Muscle of leg (tissue), 11 donors: Measurements from ENCODE around the gene MARCO. TPM values are rescaled to one million over a fixed set of nuclear protein-coding genes. Genes with fewer than 3 reads are reported as not detected.

Source experiments
- DNase-seq: peaks from one replicate; pipeline ENCODE4 v3.0.0; 2013
- H3K27ac ChIP-seq: one replicate; pipeline ENCODE4 v1.5.1; 2013; ENCODE audit warnings: mild to moderate bottlenecking, low read length, control low read depth
- H3K27me3 ChIP-seq: one replicate; pipeline ENCODE4 v1.6.1; 2013; ENCODE audit warnings: low read length; ENCODE audit not compliant: control insufficient read depth, insufficient read depth
- H3K36me3 ChIP-seq: one replicate; pipeline ENCODE4 v1.6.1; 2013; ENCODE audit warnings: low read length; ENCODE audit not compliant: control insufficient read depth, insufficient read depth
- H3K4me1 ChIP-seq: one replicate; pipeline ENCODE4 v1.6.1; 2013; ENCODE audit warnings: low read length; ENCODE audit not compliant: control insufficient read depth, insufficient read depth
- H3K4me3 ChIP-seq: one replicate; pipeline ENCODE4 v1.5.1; 2013; ENCODE audit warnings: low read length, control low read depth
- H3K9me3 ChIP-seq: replicated peaks from 2 replicates; pipeline ENCODE4 v1.6.1; 2013; ENCODE audit warnings: low read depth, low read length; ENCODE audit not compliant: control insufficient read depth
- WGBS: methylation state at CpG from one replicate; pipeline ENCODE4 v1.1.5; 2013; ENCODE audit warnings: missing lambda C conversion rate; ENCODE audit not compliant: insufficient coverage; 5-methylcytosine and 5-hydroxymethylcytosine counted together
- polyA plus RNA-seq, 8 donors: library from polyadenylated mRNA; unstranded; fragments of 120-200 nt; gene quantifications; one replicate each; pipeline versions ENCODE4 v1.2.1 to v1.2.3, GENCODE V29; 2013; ENCODE audit warnings: inconsistent platforms in 1 of 8, low replicate concordance in 1 of 8; ENCODE audit not compliant: insufficient read length in 8 of 8, insufficient read depth in 1 of 8
- total RNA-seq: library from RNA; stranded (reverse); fragments of 120-200 nt; gene quantifications from one replicate; pipeline ENCODE4 v1.2.4, GENCODE V29; 2013

Gene MARCO
- total and polyA plus RNA-seq, 9 donors, result 0.98 to 2.0 (median 1.2) TPM

DNA sequence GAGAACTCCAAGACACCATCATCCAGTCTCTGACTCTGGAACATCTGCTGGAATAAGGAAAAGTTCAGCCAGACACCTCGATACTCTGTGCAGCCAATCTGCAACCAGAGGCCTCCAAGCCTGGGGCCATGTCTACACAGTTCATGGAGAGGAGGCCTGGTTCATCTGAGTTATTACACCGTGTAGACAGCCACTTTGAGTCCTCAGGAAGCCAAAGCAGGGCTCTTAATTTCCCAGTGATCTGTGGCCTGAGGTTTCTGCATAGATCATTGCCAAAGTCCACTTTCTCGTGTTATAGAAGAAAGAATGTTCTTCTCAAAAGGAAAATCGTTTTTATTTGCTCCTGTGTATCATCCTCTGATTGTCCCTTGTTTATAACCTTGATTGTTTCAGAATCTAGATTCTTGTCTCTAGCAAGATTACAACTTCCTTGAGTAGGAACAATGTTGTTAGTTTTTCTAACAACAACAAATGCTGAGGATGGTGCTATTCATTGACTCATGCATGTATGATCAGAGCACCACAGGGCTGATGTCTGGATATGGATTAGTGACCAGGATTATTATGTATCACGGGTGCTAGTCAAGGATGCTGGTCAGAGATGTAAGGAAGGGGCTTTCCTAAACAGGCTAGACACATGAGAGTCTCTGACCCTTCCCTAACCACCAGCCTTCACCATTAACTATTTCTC lies 30.7 kb upstream of the MARCO start:
- Histone ChIP-seq H3K36me3 (no peaks in the 10 kb centered on the region), H3K27me3 (no peaks in the 10 kb centered on the region), H3K4me1 (no peaks in the 10 kb centered on the region), H3K9me3 (no peaks in the 10 kb centered on the region), H3K4me3 (no peak overlapping the region), H3K27ac (no peak overlapping the region)
- 29% methylated on average over 1 of the region's 5 CpGs for WGBS
- no peak for DNase-seq

DNA sequence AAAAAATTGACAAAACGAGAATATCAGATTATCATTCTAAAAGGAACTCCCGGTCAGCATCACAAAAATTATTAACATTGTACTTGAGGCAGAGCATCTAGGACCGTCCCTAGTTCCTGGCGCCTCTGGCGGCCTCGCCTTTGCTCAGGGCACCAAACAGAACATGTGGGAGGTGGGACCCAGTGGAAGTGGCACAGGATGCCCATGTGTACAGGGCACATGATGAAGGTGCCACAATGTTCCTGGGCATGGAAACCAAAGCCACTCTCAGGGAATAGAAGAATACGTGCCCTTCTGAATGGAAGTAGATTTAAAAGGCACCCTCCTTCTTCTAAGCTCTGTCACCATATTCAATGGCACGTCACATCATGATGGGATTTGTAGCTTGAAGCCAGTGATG lies 30.1 kb upstream of the MARCO start:
- Histone ChIP-seq H3K27me3 (no peaks in the 10 kb centered on the region), H3K4me3 (no peak overlapping the region), H3K27ac (no peak overlapping the region), H3K36me3 (no peaks in the 10 kb centered on the region), H3K9me3 (no peaks in the 10 kb centered on the region), H3K4me1 (no peaks in the 10 kb centered on the region)
- WGBS, result 81% methylated on average over 6 of the region's 8 CpGs
- DNase-seq, result no peak

DNA sequence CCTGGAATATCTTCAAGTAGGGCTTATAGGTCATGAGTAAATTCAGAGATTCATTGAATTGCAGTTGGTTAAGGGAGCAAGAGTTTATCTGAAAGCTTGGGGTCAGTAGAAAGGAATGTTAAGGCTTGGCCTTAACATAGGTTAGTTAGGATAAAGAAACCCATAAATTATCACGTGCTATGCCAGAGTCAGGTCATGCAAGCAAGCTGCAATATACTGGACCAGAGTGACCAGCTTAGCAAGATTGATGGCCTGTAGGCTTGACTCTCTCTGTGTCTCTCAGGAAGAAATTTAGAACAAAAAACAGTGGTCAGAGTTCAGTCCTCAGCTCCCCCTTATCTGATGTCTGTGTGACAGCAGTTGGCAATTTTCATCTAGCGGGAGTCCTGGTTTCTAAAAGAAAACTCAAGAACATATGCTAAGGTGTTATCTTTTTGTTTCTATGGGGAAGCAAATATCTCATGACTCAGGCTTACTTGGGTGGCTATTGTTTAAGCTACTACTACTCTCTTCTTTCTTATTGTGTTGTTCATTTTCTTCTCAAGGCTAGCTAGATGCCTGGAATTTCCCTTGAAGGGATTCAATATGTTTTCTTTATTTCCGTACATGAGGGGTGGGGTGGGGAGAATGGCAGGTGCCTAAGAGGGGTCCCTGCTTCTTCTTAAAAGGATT lies 28.7 kb upstream of the MARCO start:
- Histone ChIP-seq H3K4me3 (no peak overlapping the region), H3K36me3 (no peaks in the 10 kb centered on the region), H3K4me1 (no peaks in the 10 kb centered on the region), H3K9me3 (no peaks in the 10 kb centered on the region), H3K27ac (no peak overlapping the region), H3K27me3 (no peaks in the 10 kb centered on the region)
- DNase-seq, result no peak
- WGBS, result 22% methylated on average over 1 of the region's 3 CpGs

DNA sequence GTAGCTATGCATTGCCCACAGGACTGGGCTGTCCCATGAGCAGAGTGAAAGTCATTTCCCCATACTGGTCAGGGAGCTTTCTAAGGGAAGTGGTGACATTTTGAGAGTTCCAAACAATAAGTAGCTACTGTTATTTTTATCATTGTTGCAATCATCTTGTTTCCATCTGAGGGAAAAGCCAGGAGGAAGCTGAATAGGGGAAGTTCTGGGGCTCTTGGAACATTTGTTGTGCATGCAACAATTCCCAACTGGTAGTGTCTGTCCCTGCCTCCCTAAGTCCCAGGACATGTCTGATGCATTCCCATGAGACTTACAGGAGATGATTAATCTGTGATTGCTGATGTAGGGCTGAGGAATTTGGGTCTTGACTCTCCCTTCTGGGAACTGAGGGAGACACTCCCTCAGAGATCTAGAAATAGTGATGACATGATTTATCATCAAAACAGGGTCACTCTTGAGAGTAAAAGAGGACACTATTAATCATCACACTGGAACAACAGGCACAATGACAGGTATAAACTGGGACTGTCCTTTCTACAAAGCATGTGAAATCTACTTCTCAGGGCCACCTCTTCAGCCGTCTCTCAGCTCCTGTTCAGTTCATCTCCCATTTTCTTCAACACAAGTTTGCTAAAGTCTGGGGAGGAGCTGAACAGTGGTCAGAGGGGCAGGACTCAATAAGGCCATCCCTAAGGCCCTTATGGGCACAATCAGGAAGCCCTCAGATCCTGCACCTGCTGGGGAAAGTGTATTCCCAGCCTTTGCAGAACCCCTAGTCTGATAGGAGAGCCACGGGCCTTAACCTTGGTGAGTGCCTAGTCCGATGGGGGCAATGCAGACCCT lies 28.0 kb upstream of the MARCO start:
- DNase-seq, result peak; percentile 35
- no peak overlapping the region for H3K27ac ChIP-seq
- WGBS, result 68% methylated on average over 2 of the region's 3 CpGs

GRCh38 chr2:118914721-118915453 lies 27.1 kb upstream of the MARCO start:
- Histone ChIP-seq H3K4me1 (no peaks in the 10 kb centered on the region), H3K27ac (no peak overlapping the region)
- WGBS, result 74% methylated on average over 8 of the region's 9 CpGs

More for the DNA sequence above, 28.0 kb upstream of the MARCO start:
- H3K9me3 ChIP-seq, result no peaks in the 10 kb centered on the region
- no peaks in the 10 kb centered on the region for H3K4me1 ChIP-seq
- H3K36me3 ChIP-seq, result no peaks in the 10 kb centered on the region
- no peaks in the 10 kb centered on the region for H3K27me3 ChIP-seq
- no peak overlapping the region for H3K4me3 ChIP-seq

GRCh38 chr2:118918017-118918416 lies 24.0 kb upstream of the MARCO start:
- Histone ChIP-seq H3K4me1 (no peaks in the 10 kb centered on the region), H3K27me3 (no peaks in the 10 kb centered on the region), H3K9me3 (no peaks in the 10 kb centered on the region), H3K36me3 (no peaks in the 10 kb centered on the region), H3K27ac (no peak overlapping the region), H3K4me3 (no peak overlapping the region)
- DNase-seq, result no peak
- WGBS, result no CpG with 5 or more reads among the region's 1 CpG

More at GRCh38 chr2:118914721-118915453, 27.1 kb upstream of the MARCO start:
- Histone ChIP-seq H3K27me3 (no peaks in the 10 kb centered on the region), H3K9me3 (no peaks in the 10 kb centered on the region), H3K4me3 (no peak overlapping the region), H3K36me3 (no peaks in the 10 kb centered on the region)
- DNase-seq, result no peak

GRCh38 chr2:118921646-118922045 lies 20.3 kb upstream of the MARCO start:
- 52% methylated on average over 2 of the region's 7 CpGs for WGBS
- H3K9me3 ChIP-seq, result no peaks in the 10 kb centered on the region
- H3K4me1 ChIP-seq, result no peaks in the 10 kb centered on the region
- H3K36me3 ChIP-seq, result no peaks in the 10 kb centered on the region
- no peak overlapping the region for H3K4me3 ChIP-seq
- no peak overlapping the region for H3K27ac ChIP-seq
- DNase-seq, result no peak
- no peaks in the 10 kb centered on the region for H3K27me3 ChIP-seq

DNA sequence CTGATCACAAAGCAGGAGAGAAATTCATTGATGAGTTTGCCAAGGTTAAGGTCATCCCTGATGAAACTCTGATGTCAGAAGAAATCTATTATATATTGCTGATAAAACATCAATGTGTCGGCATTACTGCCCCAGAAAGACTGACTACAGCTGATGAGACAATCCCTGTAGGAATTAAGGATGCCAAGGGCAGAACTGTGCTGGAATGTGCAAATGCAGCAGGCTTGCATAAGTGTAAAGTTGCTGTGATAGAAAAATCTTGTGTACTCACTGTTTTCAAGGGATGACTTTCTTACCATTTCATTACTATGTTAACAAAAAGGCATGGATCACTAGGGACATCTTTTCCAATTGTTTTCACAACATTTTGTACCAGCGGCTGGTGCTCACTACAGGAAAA lies 19.7 kb upstream of the MARCO start:
- Histone ChIP-seq H3K27ac (no peak overlapping the region), H3K27me3 (no peaks in the 10 kb centered on the region), H3K4me1 (no peaks in the 10 kb centered on the region), H3K4me3 (no peak overlapping the region), H3K9me3 (no peaks in the 10 kb centered on the region), H3K36me3 (no peaks in the 10 kb centered on the region)
- DNase-seq, result no peak
- no CpG with 5 or more reads among the region's 2 CpGs for WGBS

GRCh38 chr2:118923371-118923770 lies 18.6 kb upstream of the MARCO start:
- Histone ChIP-seq H3K36me3 (no peaks in the 10 kb centered on the region), H3K27ac (no peak overlapping the region), H3K4me1 (no peaks in the 10 kb centered on the region), H3K4me3 (no peak overlapping the region), H3K27me3 (no peaks in the 10 kb centered on the region), H3K9me3 (no peaks in the 10 kb centered on the region)
- no peak for DNase-seq
- 63% methylated on average over 1 of the region's 1 CpG for WGBS
